Medulla oblongata (tissue), 1 donor: Measurements from ENCODE around the gene ST3GAL4.

ENCODE experiments used
- DNase-seq: peaks from one replicate; pipeline ENCODE4 v3.0.0-alpha.2; 2015; ENCODE audit errors: extremely low spot score

The ST3GAL4 gene

GRCh38 chr11:126405906-126406305 is 50.4 kb downstream of the ST3GAL4 start:
- DNase-seq, result no peak

- no peak for DNase-seq
Observed at GRCh38 chr11:126406368-126406767, 50.9 kb downstream of the ST3GAL4 start.

- no peak for DNase-seq
Observed at GRCh38 chr11:126407101-126407521, 51.6 kb downstream of the ST3GAL4 start.

DNA sequence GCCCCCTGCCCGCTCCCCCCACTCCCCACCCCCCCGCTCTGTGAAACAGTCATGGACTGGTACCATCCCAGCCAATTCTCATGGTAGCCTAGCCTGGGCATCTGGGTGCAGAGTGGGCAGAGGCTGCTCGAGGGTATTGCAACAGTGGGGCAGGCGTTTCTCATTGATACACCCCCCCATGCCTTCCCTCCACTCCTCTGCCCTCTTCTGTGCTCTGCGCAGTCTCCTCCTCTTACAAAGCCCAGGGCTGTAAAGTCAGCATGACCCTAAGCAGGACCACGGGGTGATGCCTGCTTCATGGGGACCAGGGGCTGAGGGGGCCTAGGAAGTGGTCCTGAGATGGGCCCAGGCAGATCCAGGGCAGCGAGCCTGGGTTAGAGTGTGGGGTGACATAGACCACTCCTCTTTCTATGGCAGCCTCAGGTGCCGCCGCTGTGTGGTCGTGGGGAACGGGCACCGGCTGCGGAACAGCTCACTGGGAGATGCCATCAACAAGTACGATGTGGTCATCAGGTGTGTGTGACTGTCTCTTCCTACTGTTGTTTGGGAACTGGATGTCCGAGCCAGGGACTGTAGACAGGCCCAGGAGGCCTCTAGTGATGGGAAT is 52.3 kb downstream of the ST3GAL4 start:
- DNase-seq, result no peak

DNA sequence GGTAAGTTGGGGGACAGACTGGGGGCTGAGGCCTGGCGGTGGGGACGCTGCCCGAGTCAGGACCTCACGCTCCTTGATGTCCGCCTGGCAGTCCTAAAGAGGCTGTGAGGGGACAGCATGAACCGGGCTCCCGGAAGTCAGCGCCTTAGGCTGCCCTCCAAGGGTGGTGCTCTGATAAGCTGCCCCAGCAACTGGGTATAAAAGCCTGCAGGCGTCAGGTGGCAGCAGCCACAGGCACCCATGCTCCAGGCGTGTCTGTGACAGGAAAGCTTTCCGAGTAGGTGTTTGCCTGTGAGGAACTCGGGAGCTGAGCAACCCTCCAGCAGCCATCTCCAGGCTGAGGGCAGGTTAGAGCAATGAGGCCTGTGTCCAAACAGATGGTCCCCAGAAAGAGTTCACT is 53.0 kb downstream of the ST3GAL4 start:
- no peak for DNase-seq

DNA sequence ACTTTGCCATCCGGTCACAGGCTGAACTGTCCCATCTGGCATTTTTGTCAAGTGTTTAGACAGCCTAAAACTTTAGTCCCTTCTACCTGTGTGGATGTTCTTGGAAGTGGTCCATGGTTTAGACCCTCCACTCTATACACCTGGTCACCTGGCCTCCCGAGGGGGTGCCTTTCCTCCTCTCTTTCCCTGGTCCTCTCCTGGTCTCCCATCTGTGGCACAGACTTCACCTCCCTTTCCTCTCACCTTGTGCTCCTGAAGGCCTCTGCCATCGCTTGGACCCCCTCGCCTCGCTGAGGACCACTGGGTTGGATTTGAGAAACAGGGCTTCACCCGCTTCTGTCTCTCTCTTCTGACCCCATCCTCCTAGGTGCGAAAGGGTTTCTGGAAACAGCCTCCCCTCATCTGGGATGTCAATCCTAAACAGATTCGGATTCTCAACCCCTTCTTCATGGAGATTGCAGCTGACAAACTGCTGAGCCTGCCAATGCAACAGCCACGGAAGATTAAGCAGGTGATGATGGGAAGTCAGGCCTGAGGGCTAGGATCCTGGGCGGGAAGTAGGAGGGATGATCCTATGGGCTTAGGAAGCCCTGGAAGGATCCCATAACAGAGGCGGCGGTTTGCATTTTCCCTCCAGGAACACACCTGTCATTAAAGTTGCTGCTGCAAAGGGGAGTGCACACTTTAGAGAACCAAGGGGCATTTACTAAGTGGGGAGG is 53.6 kb downstream of the ST3GAL4 start:
- no peak for DNase-seq

- no peak for DNase-seq
Observed at GRCh38 chr11:126409620-126409985, 54.1 kb downstream of the ST3GAL4 start.

DNA sequence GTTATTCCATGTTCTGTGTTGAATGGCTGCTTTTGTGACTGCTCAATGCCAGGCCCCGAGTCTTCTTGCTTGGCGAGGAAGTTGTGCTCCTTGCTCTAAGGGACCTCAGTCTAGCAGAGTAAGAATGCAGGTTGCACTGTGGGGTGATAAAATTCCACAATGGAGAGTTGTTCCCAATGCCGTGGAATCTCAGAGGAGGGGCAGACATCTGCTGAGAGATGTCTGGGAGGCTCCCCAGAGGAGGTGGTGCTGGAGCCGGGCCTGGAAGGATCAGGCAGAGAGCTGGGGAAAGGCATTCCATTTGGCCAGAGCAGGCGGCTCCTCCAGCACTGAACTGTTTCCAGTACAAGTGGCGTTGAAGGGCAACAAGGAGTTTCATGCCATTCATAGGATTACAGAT is 55.2 kb downstream of the ST3GAL4 start:
- no peak for DNase-seq

- no peak for DNase-seq
Observed at GRCh38 chr11:126411971-126412381, 56.5 kb downstream of the ST3GAL4 start.

DNA sequence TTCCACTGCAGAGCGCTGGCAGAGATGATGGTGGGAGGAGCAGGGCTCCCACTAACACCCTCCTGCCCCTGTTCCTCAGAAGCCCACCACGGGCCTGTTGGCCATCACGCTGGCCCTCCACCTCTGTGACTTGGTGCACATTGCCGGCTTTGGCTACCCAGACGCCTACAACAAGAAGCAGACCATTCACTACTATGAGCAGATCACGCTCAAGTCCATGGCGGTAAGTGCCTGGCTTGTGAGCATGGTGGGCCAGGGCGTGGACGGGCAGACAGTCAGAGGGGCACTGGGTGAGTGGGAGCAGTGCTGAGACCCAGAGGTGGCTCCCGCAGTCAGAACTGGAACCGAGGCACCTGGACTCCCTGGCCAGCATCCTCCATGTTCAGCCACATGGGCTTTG is 57.9 kb downstream of the ST3GAL4 start:
- no peak for DNase-seq

- no peak for DNase-seq
Observed at GRCh38 chr11:126413843-126414405, 58.4 kb downstream of the ST3GAL4 start.

DNA sequence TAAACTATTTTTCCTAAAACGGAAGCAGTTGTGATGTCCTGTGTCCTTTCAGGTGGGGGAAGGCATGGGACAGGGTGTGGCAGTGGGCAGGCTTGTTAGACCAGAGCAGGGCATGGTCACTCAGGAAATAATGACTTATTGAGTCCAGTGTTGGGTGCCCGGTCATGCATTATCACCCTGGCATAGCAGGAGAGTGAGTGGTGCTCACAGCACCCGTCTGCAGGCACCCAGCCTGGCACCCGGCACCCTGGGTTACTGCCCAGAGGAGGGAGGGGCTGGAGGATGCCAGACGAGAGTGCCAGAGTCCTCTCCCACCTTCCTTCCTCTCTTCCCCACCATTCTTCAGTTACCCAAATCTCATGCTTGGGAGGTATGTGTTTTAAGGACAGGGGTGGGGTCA is 59.1 kb downstream of the ST3GAL4 start:
- no peak for DNase-seq

- peak; percentile 81 for DNase-seq
Observed at GRCh38 chr11:126415128-126415527, 59.6 kb downstream of the ST3GAL4 start.

- peak; percentile 63 for DNase-seq
Observed at GRCh38 chr11:126415669-126416420, 60.4 kb downstream of the ST3GAL4 start.

- DNase-seq, result peak; percentile 81
Observed at GRCh38 chr11:126416542-126417090, 61.1 kb downstream of the ST3GAL4 start.

- DNase-seq, result no peak
Observed at GRCh38 chr11:126417091-126417862, 61.8 kb downstream of the ST3GAL4 start.

GRCh38 chr11:126418887-126419286 is 63.4 kb downstream of the ST3GAL4 start:
- no peak for DNase-seq

- DNase-seq, result peak; percentile 53
Observed at GRCh38 chr11:126419801-126420697, 64.6 kb downstream of the ST3GAL4 start.

- DNase-seq, result no peak
Observed at GRCh38 chr11:126420698-126421256, 65.3 kb downstream of the ST3GAL4 start.

DNA sequence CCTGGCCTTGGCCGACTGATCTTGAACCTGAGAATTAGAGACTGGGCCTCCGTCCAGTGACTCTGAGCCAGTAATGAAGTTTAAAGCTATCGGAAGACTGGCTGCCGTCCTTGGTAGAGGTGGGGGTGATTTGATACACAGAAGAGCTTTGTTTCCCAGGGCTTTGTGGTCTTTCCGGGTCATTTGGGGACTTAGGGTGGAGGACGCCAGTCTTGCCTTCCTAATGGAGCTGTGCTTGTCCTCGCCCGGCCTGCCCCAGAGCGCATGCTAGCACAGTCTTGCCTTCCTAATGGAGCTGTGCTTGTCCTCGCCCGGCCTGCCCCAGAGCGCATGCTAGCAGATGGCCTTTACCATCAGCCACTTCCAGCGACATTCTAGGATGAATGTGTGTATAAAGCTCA is 65.8 kb downstream of the ST3GAL4 start:
- DNase-seq, result no peak
